K562 (cell line): ENCODE results near the gene ARHGAP26. TPM values are rescaled to one million over a fixed set of nuclear protein-coding genes. Genes with fewer than 3 reads are reported as not detected.

Source experiments
- ATAC-seq: fragments of 200-7000 bp; cut with Tn5 transposase; 3 replicates; pipeline ENCODE4 v1.9.1; 2020; ENCODE audit warnings: moderate library complexity
- BruUV-seq: library from RNA; stranded (reverse); fragments of 400-500 nt; replicated peaks from 2 replicates; lab custom pipeline; 2021; lab: Mats Ljungman, UMichigan
- CTCF ChIA-PET: fragments of 300-600 bp; formaldehyde crosslinking; extraction: SDS; loops from one replicate; lab custom pipeline; 2021; ENCODE audit warnings: low intra/inter-chr PET ratio; lab: Yijun Ruan, JAX
- POLR2A ChIA-PET: fragments of 300-600, 350-650 bp; sonication (Branson Sonifier 250); formaldehyde crosslinking; extraction: SDS; loops from one replicate; lab custom pipeline; 2021; ENCODE audit warnings: antibody characterized with exemption, inconsistent platforms; lab: Yijun Ruan, JAX
- DNase-seq, 4 experiments: peaks; one replicate each; pipeline versions ENCODE4 v3.0.0 to v3.0.0-alpha.2; 2011 to 2018; ENCODE audit warnings: low spot score in 3 of 4, mixed read lengths in 3 of 4; ENCODE audit errors: extremely low read depth in 1 of 4
- FAIRE-seq: peaks from 2 replicates; lab custom pipeline; 2011; peaks lifted over from hg19 to GRCh38; lab: Jason Lieb, UNC
- H2AFZ ChIP-seq: 2 replicates; pipeline ENCODE4 v1.6.0; 2011; ENCODE audit warnings: low read depth, low read length, control low read depth, inconsistent platforms
- H3K27ac ChIP-seq: fragments of 200-600 bp; 3 replicates; pipeline ENCODE4 v1.8.0; 2011; ENCODE audit warnings: low read depth, mild to moderate bottlenecking, control low read depth, inconsistent platforms, low read length, moderate library complexity, mixed read lengths; ENCODE audit errors: extremely low read depth
- H3K27me3 ChIP-seq, 2 experiments: fragments of 300-600 bp in 1 of 2; 2 replicates in 1 of 2; 3 replicates in 1 of 2; pipeline versions ENCODE4 v1.6.0 to v1.8.0; 2011; ENCODE audit warnings: inconsistent platforms in 2 of 2, low read length in 2 of 2, mild to moderate bottlenecking in 1 of 2, mixed read lengths in 1 of 2, moderate library complexity in 1 of 2; ENCODE audit not compliant: control insufficient read depth in 2 of 2, insufficient read depth in 2 of 2
- H3K36me3 ChIP-seq: fragments of 300-600 bp; 3 replicates; pipeline ENCODE4 v1.8.0; 2011; ENCODE audit warnings: mild to moderate bottlenecking, low read length, inconsistent platforms; ENCODE audit not compliant: control insufficient read depth, insufficient read depth
- H3K4me1 ChIP-seq, 2 experiments: fragments of 200-600 bp in 1 of 2; replicated peaks in 1 of 2; 2 replicates in 1 of 2; 3 replicates in 1 of 2; pipeline versions ENCODE4 v1.5.1 to v1.8.0; 2011; ENCODE audit warnings: inconsistent platforms in 2 of 2, low read length in 2 of 2, mild to moderate bottlenecking in 1 of 2, mixed read lengths in 1 of 2, moderate library complexity in 1 of 2; ENCODE audit not compliant: control insufficient read depth in 2 of 2, insufficient read depth in 2 of 2
- H3K4me2 ChIP-seq: 2 replicates; pipeline ENCODE4 v1.6.1; 2011; ENCODE audit warnings: low read length, control low read depth, inconsistent platforms, mixed read lengths; ENCODE audit not compliant: insufficient read depth
- H3K4me3 ChIP-seq: fragments of 200-600 bp; sonication (generic), shearing (Covaris generic); 2 replicates; pipeline ENCODE4 v1.5.1; 2016; ENCODE audit warnings: control low read depth, inconsistent platforms
- H3K79me2 ChIP-seq: fragments of 200-600 bp; 3 replicates; pipeline ENCODE4 v1.8.0; 2011; ENCODE audit warnings: low read length, inconsistent platforms; ENCODE audit not compliant: control insufficient read depth, insufficient read depth
- H3K9ac ChIP-seq, 2 experiments: 2 replicates each; pipeline versions ENCODE4 v1.6.0 to v1.6.1; 2011; ENCODE audit warnings: low read depth in 2 of 2, low read length in 2 of 2, control low read depth in 1 of 2, inconsistent platforms in 1 of 2, mild to moderate bottlenecking in 1 of 2, mixed read lengths in 1 of 2; ENCODE audit not compliant: insufficient read depth in 1 of 2
- H3K9me1 ChIP-seq: one replicate; pipeline ENCODE4 v1.6.0; 2011; ENCODE audit warnings: inconsistent platforms, mild to moderate bottlenecking, low read length, moderate library complexity; ENCODE audit not compliant: control insufficient read depth, insufficient read depth
- H3K9me3 ChIP-seq: replicated peaks from 2 replicates; pipeline ENCODE4 v1.5.1; 2011; ENCODE audit warnings: low read depth, low read length, inconsistent platforms; ENCODE audit not compliant: control insufficient read depth, insufficient read depth
- H4K20me1 ChIP-seq: replicated peaks from 2 replicates; pipeline ENCODE4 v1.6.1; 2011; ENCODE audit warnings: low read length, inconsistent platforms, mixed read lengths; ENCODE audit not compliant: control insufficient read depth, insufficient read depth
- C11orf30 ChIP-seq: fragments of 450-650 bp; IDR thresholded peaks from 2 replicates; pipeline ENCODE4 v1.6.1; 2016; ENCODE audit warnings: low read depth, mild to moderate bottlenecking
- KDM1A ChIP-seq, 2 experiments: fragments of 450-650 bp; IDR thresholded peaks; 2 replicates each; pipeline ENCODE4 v1.6.1; 2016; ENCODE audit warnings: mild to moderate bottlenecking in 2 of 2
- MAFF ChIP-seq: IDR thresholded peaks from 2 replicates; pipeline ENCODE4 v1.6.1; 2012; ENCODE audit warnings: low read length, improper control_type of control experiment
- NR2C2 ChIP-seq, 2 experiments: fragments of 200-800 bp in 1 of 2; sonication (Bioruptor generic) in 1 of 2; sonication (generic) in 1 of 2; formaldehyde crosslinking in 1 of 2; IDR thresholded peaks; 2 replicates each; pipeline versions ENCODE4 v1.6.1 to v1.8.0; 2016 to 2022; ENCODE audit warnings: mild to moderate bottlenecking in 1 of 2, missing compliant biosample characterization in 1 of 2, missing genetic modification characterization in 1 of 2, missing genetic modification reagents in 1 of 2
- RBM39 ChIP-seq: fragments of 200-400 bp; formaldehyde crosslinking; optimal IDR thresholded peaks from 2 replicates; pipeline ENCODE3; 2018; ENCODE audit warnings: low read depth, low read length
- TAL1 ChIP-seq: fragments of 450-650 bp; IDR thresholded peaks from 2 replicates; pipeline ENCODE4 v1.6.1; 2016; ENCODE audit warnings: mild to moderate bottlenecking
- ZNF12 ChIP-seq: sonication (generic); formaldehyde crosslinking; IDR thresholded peaks from 2 replicates; pipeline ENCODE4 v1.4.0; 2020; ENCODE audit warnings: mild to moderate bottlenecking, missing genetic modification reagents
- ZNF609 ChIP-seq: sonication (generic); formaldehyde crosslinking; IDR thresholded peaks from 2 replicates; pipeline ENCODE4 v1.8.1; 2023; ENCODE audit warnings: missing genetic modification reagents, mild to moderate bottlenecking, borderline replicate concordance
- in situ Hi-C: fragments of 300-500 bp; cut with MboI; formaldehyde crosslinking; loops from 4 replicates; pipeline ENCODE4 v1.15.0; 2018; ENCODE audit warnings: inconsistent platforms, mixed read lengths
- intact Hi-C: fragments of 100-400 bp; cut with micrococcal nuclease; formaldehyde crosslinking; loops from 2 replicates; pipeline ENCODE4 v1.14.2; 2022
- polyA plus RNA-seq, 8 experiments: library from polyadenylated mRNA; depleted of rRNA in 4 of 8; stranded (reverse) in 5 of 8; unstranded in 3 of 8; fragments of >200 nt; fragmentation: Nextera tagmentation in 2 of 8; fragmentation: Illumina TruSeq in 1 of 8; extraction: Ambion mirVana in 2 of 8; extraction: Trizol in 1 of 8; gene quantifications; 2 replicates each; pipeline versions ENCODE4 v1.2.1 to v1.2.3, GENCODE V29; 2011 to 2014; ENCODE audit warnings: inconsistent platforms in 1 of 8, missing spikeins in 1 of 8
- total RNA-seq, 7 experiments: library from RNA; depleted of rRNA in 6 of 7; stranded (reverse); fragments of >200 nt in 6 of 7; fragmentation: Illumina TruSeq in 2 of 7; extraction: Trizol in 2 of 7; gene quantifications; 2 replicates each; pipeline versions ENCODE4 v1.2.1 to v1.2.3, GENCODE V29; 2011 to 2021; ENCODE audit warnings: low replicate concordance in 1 of 7

Gene ARHGAP26
- total and polyA plus RNA-seq, 9 of the 15 experiments (the other 6 are each of a cell fraction or from before 2014, with no cell fraction given) = 0.13 to 1.1 (median 0.55) TPM

GRCh38 chr5:142945321-142945720 is 175.1 kb downstream of the ARHGAP26 start (continued):
- TF ChIP-seq ZNF609 (CRISPR knock-in tag) (no peak), ZNF12 (CRISPR knock-in tag) (no peak)

- Histone ChIP-seq H3K9me1 (no peaks in the 10 kb centered on the region), H3K79me2 (no peaks in the 10 kb centered on the region), H3K9me3 (no peaks in the 10 kb centered on the region), H3K4me1 (no peaks in the 10 kb centered on the region), H3K9ac (no peak overlapping the region), H3K27ac (no peak overlapping the region), H3K27me3 (no peaks in the 10 kb centered on the region), H3K4me2 (no peak overlapping the region), H3K4me3 (no peak overlapping the region), H3K36me3 (no peaks in the 10 kb centered on the region), H4K20me1 (no peaks in the 10 kb centered on the region), H2AFZ (no peak overlapping the region)
- in situ Hi-C loops = no loop called here
- no TSS peak for BruUV-seq
- ChIA-PET POLR2A (interaction anchor here (1.0 to 1.2 kb wide), 2 partner anchors 13 to 24 kb away, joined by 3 to 4 read pairs; no protein-coding TSS in a partner anchor), CTCF (no interaction called here)
- intact Hi-C loops = no loop called here
- FAIRE-seq (no peak), DNase-seq (no peak), ATAC-seq (no peak)
- TF ChIP-seq NR2C2 (CRISPR knock-in tag; IDR thresholded peaks at IDR 0.05) (no peak), NR2C2 (tag; IDR thresholded peaks at IDR 0.05) (no peak), TAL1 (no peak), KDM1A (IDR thresholded peaks at IDR 0.05) (no peak), C11orf30 (no peak), MAFF (no peak), RBM39 (no peak)
Observed at GRCh38 chr5:142945845-142946244, 175.7 kb downstream of the ARHGAP26 start.
